ENCODE measurements around the gene HOXB5.

HOXB5 gene

GRCh38 chr17:48630925-48631692, 37.5 kb upstream of the HOXB5 start:
- no peak for TF ChIP-seq POLR2AphosphoS5 (IDR thresholded peaks at IDR 0.05; ENCODE audit: low read depth, low read length)
- TF ChIP-seq, protein P1, sequence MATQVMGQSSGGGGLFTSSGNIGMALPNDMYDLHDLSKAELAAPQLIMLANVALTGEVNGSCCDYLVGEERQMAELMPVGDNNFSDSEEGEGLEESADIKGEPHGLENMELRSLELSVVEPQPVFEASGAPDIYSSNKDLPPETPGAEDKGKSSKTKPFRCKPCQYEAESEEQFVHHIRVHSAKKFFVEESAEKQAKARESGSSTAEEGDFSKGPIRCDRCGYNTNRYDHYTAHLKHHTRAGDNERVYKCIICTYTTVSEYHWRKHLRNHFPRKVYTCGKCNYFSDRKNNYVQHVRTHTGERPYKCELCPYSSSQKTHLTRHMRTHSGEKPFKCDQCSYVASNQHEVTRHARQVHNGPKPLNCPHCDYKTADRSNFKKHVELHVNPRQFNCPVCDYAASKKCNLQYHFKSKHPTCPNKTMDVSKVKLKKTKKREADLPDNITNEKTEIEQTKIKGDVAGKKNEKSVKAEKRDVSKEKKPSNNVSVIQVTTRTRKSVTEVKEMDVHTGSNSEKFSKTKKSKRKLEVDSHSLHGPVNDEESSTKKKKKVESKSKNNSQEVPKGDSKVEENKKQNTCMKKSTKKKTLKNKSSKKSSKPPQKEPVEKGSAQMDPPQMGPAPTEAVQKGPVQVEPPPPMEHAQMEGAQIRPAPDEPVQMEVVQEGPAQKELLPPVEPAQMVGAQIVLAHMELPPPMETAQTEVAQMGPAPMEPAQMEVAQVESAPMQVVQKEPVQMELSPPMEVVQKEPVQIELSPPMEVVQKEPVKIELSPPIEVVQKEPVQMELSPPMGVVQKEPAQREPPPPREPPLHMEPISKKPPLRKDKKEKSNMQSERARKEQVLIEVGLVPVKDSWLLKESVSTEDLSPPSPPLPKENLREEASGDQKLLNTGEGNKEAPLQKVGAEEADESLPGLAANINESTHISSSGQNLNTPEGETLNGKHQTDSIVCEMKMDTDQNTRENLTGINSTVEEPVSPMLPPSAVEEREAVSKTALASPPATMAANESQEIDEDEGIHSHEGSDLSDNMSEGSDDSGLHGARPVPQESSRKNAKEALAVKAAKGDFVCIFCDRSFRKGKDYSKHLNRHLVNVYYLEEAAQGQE (IDR thresholded peaks at IDR 0.05; ENCODE audit: insufficient read depth in 1 of 2, low read depth in 2 of 2, low read length in 2 of 2) = no peak

GRCh38 chr17:48630009-48630924, 36.7 kb upstream of the HOXB5 start:
- TF ChIP-seq POLR2AphosphoS5 (IDR thresholded peaks at IDR 0.05; ENCODE audit: low read depth, low read length) = no peak
- no peak for TF ChIP-seq SIN3A (IDR thresholded peaks at IDR 0.05; ENCODE audit: borderline replicate concordance, insufficient read depth, low read length)
- no peak for TF ChIP-seq FOXP2 (optimal IDR thresholded peaks at IDR 0.05; ENCODE audit: borderline replicate concordance, extremely low read depth, extremely low read length, insufficient read depth)
- TF ChIP-seq, protein P1 (IDR thresholded peaks at IDR 0.05; ENCODE audit: insufficient read depth in 1 of 2, low read depth in 2 of 2, low read length in 2 of 2) = no peak
- no peak for TF ChIP-seq TAF1 (IDR thresholded peaks at IDR 0.05; ENCODE audit: borderline replicate concordance, insufficient read depth, low read length)

DNA sequence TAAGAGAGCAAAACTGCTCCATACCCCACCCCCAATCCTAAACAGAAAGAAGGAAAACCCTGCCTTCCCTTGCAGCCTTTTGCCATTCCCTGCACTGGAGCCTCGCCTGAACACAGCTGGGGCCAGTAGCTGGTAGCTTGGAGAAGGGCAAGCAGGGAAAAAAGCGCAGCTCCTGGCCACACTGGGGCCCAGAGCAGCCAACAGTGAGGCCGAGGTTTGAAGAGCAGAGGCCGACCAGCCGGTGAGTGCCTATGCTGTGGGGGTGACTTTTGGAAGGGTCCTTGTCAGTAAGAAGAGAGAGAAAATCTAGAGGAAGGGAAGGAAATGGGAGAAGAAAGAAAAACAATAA, 35.8 kb upstream of the HOXB5 start:
- TF ChIP-seq, protein P1 (IDR thresholded peaks at IDR 0.05; ENCODE audit: insufficient read depth in 1 of 2, low read depth in 2 of 2, low read length in 2 of 2) = no peak
- TF ChIP-seq FOXP2 (optimal IDR thresholded peaks at IDR 0.05; ENCODE audit: borderline replicate concordance, extremely low read depth, extremely low read length, insufficient read depth) = no peak

GRCh38 chr17:48628649-48629410, 35.3 kb upstream of the HOXB5 start:
- TF ChIP-seq FOXP2 (optimal IDR thresholded peaks at IDR 0.05; ENCODE audit: borderline replicate concordance, extremely low read depth, extremely low read length, insufficient read depth) = no peak
- TF ChIP-seq TAF1 (IDR thresholded peaks at IDR 0.05; ENCODE audit: borderline replicate concordance, insufficient read depth, low read length) = no peak
- TF ChIP-seq, protein P1 (IDR thresholded peaks at IDR 0.05; ENCODE audit: insufficient read depth in 1 of 2, low read depth in 2 of 2, low read length in 2 of 2) = no peak
- no peak for TF ChIP-seq SIN3A (IDR thresholded peaks at IDR 0.05; ENCODE audit: borderline replicate concordance, insufficient read depth, low read length)
- no peak for TF ChIP-seq POLR2AphosphoS5 (IDR thresholded peaks at IDR 0.05; ENCODE audit: low read depth, low read length)

Data from PFSK-1 (cell line).